Glutamatergic neuron (in vitro differentiated cells): Measurements from ENCODE around the gene SFXN1. TPM values are rescaled to one million over a fixed set of nuclear protein-coding genes. Genes with fewer than 3 reads are reported as not detected.

ENCODE experiments used
- DNase-seq: peaks from one replicate; pipeline ENCODE4 v3.0.0; 2022
- H3K27ac Mint-ChIP-seq: one replicate; pipeline ENCODE4 v1.8.0; 2020; ENCODE audit warnings: mild to moderate bottlenecking, mixed read lengths, inconsistent platforms; ENCODE audit not compliant: unreplicated experiment
- H3K27me3 Mint-ChIP-seq: one replicate; pipeline ENCODE4 v1.8.0; 2020; ENCODE audit warnings: mild to moderate bottlenecking, moderate library complexity, mixed read lengths, inconsistent platforms; ENCODE audit not compliant: unreplicated experiment
- H3K36me3 Mint-ChIP-seq: one replicate; pipeline ENCODE4 v1.8.0; 2020; ENCODE audit warnings: mild to moderate bottlenecking, mixed read lengths, inconsistent platforms; ENCODE audit not compliant: unreplicated experiment
- H3K4me1 Mint-ChIP-seq: one replicate; pipeline ENCODE4 v1.8.0; 2020; ENCODE audit warnings: mild to moderate bottlenecking, low read depth, mixed read lengths, inconsistent platforms; ENCODE audit not compliant: unreplicated experiment
- H3K4me3 Mint-ChIP-seq: one replicate; pipeline ENCODE4 v1.8.0; 2020; ENCODE audit warnings: mild to moderate bottlenecking, mixed read lengths, inconsistent platforms; ENCODE audit not compliant: unreplicated experiment
- H3K9me3 Mint-ChIP-seq: one replicate; pipeline ENCODE4 v1.8.0; 2020; ENCODE audit warnings: mild to moderate bottlenecking, moderate library complexity, mixed read lengths, inconsistent platforms; ENCODE audit not compliant: unreplicated experiment
- CTCF ChIP-seq: fragments of 200-600 bp; sonication (generic); IDR thresholded peaks from one replicate; pipeline ENCODE4 v1.5.0; 2021; ENCODE audit not compliant: partially characterized antibody, unreplicated experiment
- long read RNA-seq: library from polyadenylated mRNA; unstranded; transcript quantifications from one replicate; pipeline ENCODE4 v2.0.0, GENCODE V29; 2020; ENCODE audit not compliant: unreplicated experiment
- total RNA-seq: library from RNA; stranded (reverse); fragmentation: NEBNext Ultra II Directional; extraction: Animal tissue kit (Norgen Biotek cat#: 25700); gene quantifications from one replicate; pipeline ENCODE4 v1.2.1, GENCODE V29; 2021; ENCODE audit not compliant: unreplicated experiment

SFXN1 gene
- 67.7 TPM for total RNA-seq
- long read RNA-seq, full-length matches to known transcripts, result 11 of 21 reads
- long read RNA-seq, partial matches to known transcripts, result 2 of 21 reads
- long read RNA-seq, other reads (novel, unspliced or antisense), result 8 of 21 reads

DNA sequence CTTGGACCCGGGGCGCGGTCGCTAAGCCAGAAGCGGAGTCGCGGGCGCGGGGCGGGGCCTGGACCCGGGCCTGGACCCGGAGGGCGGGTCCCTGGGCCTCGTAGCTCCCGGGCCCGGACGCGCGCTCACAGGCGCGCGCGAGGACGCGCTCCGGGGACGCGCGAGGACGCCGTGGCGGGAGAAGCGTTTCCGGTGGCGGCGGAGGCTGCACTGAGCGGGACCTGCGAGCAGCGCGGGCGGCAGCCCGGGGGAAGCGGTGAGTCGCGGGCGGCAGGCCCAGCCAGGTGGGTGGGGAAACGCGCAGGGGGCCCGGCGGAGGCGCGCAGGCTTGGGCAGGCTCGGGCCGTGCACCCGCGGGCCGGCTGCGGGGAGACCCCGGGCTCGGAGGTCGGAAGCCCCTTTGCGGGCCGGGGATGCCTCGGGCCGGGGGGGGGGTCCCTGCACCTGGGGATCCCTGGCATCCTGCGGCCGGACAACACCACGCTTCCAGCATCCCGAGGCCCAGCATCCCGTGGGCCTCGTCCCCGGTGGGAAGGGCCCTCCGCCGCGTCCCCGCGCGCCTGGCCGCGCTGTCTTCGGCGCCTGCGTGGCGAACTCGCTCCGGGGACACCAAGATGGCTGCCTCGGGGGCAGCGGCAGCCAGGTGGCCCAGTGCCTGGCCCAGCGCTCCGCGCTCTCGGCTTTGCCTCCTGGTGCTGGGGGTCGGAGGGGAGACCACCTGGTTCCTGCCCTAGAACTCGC, at the start of gene SFXN1:
SFXN1 (plus strand) TSS at position 177 of the 741 bp plus-strand sequence. CDS start 13,544 bp downstream, outside the sequence.
- no peak for TF ChIP-seq CTCF
- H3K4me3 Mint-ChIP-seq, result peak within 1 kb of the TSS; percentile 93
- H3K27me3 Mint-ChIP-seq, result no peaks in the 10 kb centered on the region
- H3K4me1 Mint-ChIP-seq, result peaks cover 11% of the 10 kb centered on the region
- peak; percentile 80 for DNase-seq
- H3K36me3 Mint-ChIP-seq, result peaks cover 5% of the 10 kb centered on the region
- H3K27ac Mint-ChIP-seq, result peak within 1 kb of the TSS; percentile 74
- H3K9me3 Mint-ChIP-seq, result peaks cover 3% of the 10 kb centered on the region

GRCh38 chr5:175434800-175435199, 43.6 kb upstream of the SFXN1 start:
- Mint-ChIP-seq H3K4me1 (peaks cover 4% of the 10 kb centered on the region), H3K36me3 (no peaks in the 10 kb centered on the region), H3K27ac (no peak overlapping the region), H3K9me3 (peaks cover 3% of the 10 kb centered on the region), H3K27me3 (no peaks in the 10 kb centered on the region), H3K4me3 (no peak overlapping the region)
- DNase-seq, result no peak
- no peak for TF ChIP-seq CTCF

DNA sequence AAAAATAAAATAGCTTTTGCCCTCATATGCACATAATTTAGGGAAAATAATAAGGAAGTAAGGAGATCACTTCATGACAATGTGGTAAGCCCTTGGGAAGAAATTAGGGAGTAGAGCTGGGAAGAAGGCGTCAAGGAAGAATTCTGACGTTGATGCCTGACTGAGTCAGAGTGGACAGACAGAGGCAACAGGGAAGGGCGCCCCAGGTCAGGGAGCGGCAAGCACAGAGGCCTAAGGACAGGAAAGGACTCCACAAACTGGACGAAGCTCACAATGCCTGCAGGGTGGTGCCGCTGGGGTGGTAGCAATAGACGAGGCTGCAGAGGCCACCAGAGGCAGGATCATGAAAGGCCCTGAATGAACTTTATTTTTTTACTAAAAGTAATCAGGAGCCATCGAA, 42.0 kb upstream of the SFXN1 start:
- no peaks in the 10 kb centered on the region for H3K27me3 Mint-ChIP-seq
- peaks cover 3% of the 10 kb centered on the region for H3K9me3 Mint-ChIP-seq
- no peak overlapping the region for H3K27ac Mint-ChIP-seq
- no peaks in the 10 kb centered on the region for H3K36me3 Mint-ChIP-seq
- no peak overlapping the region for H3K4me3 Mint-ChIP-seq
- peaks cover 4% of the 10 kb centered on the region for H3K4me1 Mint-ChIP-seq
- no peak for DNase-seq
- no peak for TF ChIP-seq CTCF

GRCh38 chr5:175438234-175438857, 40.0 kb upstream of the SFXN1 start:
- no peak overlapping the region for H3K4me3 Mint-ChIP-seq
- DNase-seq, result no peak
- peaks cover 5% of the 10 kb centered on the region for H3K27me3 Mint-ChIP-seq
- no peaks in the 10 kb centered on the region for H3K36me3 Mint-ChIP-seq
- no peak overlapping the region for H3K27ac Mint-ChIP-seq
- no peak for TF ChIP-seq CTCF
- H3K4me1 Mint-ChIP-seq, result peaks cover 4% of the 10 kb centered on the region
- H3K9me3 Mint-ChIP-seq, result peaks cover 5% of the 10 kb centered on the region

DNA sequence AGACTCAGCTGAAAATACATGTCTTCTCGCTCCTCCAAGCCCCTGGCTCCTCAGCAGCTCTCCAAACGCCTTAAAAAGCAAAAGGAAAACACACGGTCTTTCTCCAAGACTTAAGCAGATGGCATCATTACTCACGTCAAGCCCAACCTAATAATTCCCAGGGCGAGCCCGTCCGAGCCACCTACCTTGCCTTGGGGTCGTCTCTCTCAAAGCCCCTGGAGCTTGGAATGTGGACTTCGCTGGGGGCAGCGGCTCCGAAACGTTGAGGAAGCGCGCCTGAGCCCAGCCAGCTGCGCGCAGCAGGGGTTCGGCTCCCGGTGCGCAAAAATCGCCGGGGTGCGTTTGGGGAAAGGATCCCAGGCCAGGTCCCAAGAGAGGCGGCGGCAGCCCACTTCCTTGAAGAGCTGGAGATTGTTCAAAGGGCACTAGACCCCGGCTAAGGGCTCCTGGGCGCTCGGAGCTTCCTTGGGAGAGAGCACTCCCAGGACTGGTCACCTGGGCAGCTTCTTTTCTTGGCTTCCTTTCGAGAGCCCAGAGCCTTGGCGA, 34.8 kb upstream of the SFXN1 start:
- no peak for DNase-seq
- H3K9me3 Mint-ChIP-seq, result peaks cover 3% of the 10 kb centered on the region
- H3K27me3 Mint-ChIP-seq, result peaks cover 17% of the 10 kb centered on the region
- H3K4me3 Mint-ChIP-seq, result peak overlapping the region; percentile 72
- no peak for TF ChIP-seq CTCF
- no peak overlapping the region for H3K27ac Mint-ChIP-seq
- no peaks in the 10 kb centered on the region for H3K36me3 Mint-ChIP-seq
- peaks cover 5% of the 10 kb centered on the region for H3K4me1 Mint-ChIP-seq
